NCI-H2081 treated with DMSO at 0.1 percent for 48 hours (cell line): ENCODE results near the gene GRK4.

Experiments
- DNase-seq: peaks from one replicate; lab custom pipeline; 2025; lab: John Stamatoyannopoulos, UW

Gene GRK4

DNA sequence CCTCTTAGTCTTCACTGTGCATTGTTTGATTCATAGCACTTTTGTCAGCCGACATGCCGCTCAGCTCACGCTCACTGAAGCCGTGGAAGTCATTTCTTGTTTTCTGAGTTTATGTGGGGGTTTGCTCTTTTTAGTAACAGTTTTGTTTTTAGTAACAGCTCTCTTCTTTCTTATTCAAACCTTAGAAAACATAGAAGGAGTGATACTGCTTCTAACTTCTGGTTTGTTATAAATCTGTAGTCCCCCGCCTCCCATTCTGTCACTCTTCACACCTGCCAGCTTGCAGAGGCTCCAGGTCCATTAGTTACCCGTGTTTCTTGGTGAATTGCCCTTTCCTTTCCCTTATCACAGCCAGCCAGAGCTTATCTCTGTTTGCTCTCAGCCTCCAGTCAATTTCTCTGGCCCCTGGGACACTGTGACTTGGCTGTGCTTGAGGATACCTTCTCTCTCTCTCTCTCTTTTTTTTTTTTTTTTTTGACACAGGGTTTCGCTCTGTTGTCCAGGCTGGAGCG, 50.5 kb downstream of the GRK4 start:
- no peak for DNase-seq

DNA sequence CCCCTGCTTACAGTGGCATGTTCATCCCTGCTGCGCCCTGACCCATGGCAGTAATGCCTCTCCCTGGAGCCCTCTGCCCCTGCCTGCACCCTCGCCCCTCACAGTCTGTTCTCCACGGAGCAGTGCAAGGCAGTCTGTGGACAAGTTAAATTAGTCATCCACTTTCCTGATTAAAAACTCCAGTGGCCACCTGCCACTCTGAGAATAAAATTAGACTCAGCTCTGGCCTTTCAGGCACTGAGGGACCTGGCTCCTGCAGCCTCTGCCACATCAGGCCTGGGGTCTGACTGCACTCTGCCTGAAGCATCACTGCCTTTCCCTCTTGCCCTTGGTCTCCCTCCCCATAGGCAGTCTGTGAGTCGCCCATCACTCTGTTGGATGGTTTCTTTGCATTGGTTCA, 53.6 kb downstream of the GRK4 start:
- DNase-seq, result no peak

GRCh38 chr4:3017504-3017903, 54.1 kb downstream of the GRK4 start:
- no peak for DNase-seq

- DNase-seq, result no peak
Measured at GRCh38 chr4:3019145-3019846, 55.9 kb downstream of the GRK4 start.

DNA sequence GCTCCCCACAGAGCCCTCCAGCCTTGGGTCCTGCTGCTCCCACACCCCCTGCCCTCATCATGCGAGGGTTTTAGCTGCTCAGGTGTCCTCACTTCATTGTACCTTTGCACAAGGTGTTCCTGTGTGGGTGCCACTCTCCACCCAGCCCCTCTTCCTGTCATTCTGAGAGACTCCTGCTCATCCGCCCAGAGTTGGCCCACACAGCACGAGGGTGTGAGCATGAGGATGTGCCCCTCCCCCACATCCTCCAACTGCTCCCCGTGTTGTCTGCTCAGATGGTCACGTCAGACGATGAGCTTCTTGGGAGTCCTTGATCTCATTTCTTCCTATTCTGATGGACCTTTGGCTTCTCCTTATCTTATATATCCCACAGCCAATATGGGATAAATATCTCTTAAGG, 57.8 kb downstream of the GRK4 start:
- DNase-seq, result no peak

- no peak for DNase-seq
Measured at GRCh38 chr4:3021627-3022026, 58.3 kb downstream of the GRK4 start.

- no peak for DNase-seq
Measured at GRCh38 chr4:3022112-3022511, 58.7 kb downstream of the GRK4 start.

- no peak for DNase-seq
Measured at GRCh38 chr4:3022651-3023050, 59.3 kb downstream of the GRK4 start.

- DNase-seq, result no peak
Measured at GRCh38 chr4:3025881-3026280, 62.5 kb downstream of the GRK4 start.

DNA sequence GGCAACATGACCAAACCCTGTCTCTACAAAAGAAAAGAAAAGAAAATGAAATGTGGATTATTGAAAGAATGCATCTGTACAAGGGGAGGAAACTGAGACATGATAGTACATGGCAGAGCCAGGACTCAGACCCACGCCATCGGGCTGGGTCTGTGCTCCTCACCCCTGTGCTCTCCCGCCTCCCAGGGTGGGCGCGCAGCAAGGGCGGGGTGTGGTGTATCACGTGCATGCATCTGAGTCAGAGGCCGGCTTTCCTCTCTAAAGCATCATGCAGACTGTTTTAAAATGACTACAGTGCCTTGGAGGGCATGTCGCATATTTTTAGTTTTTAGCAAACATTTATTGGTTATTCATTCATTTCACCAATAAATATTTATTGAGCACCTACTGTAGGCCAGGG, 63.2 kb downstream of the GRK4 start:
- no peak for DNase-seq

DNA sequence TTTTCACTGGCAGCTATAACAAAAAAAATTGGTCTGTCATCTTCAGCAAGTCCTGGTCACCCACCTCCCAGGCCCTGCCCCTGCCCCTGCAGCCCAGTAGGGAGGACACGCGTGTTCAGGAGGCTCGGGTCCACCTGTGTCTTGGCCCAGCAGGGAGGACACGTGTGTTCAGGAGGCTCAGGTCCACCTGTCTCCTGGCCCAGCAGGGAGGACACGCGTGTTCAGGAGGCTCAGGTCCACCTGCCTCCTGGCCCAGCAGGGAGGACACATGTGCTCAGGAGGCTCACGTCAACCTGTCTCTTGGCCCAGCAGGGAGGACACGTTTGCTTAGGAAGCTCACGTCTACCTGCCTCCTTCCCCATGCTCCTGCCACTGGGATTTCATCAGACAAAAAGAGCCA, 66.1 kb downstream of the GRK4 start:
- no peak for DNase-seq

DNA sequence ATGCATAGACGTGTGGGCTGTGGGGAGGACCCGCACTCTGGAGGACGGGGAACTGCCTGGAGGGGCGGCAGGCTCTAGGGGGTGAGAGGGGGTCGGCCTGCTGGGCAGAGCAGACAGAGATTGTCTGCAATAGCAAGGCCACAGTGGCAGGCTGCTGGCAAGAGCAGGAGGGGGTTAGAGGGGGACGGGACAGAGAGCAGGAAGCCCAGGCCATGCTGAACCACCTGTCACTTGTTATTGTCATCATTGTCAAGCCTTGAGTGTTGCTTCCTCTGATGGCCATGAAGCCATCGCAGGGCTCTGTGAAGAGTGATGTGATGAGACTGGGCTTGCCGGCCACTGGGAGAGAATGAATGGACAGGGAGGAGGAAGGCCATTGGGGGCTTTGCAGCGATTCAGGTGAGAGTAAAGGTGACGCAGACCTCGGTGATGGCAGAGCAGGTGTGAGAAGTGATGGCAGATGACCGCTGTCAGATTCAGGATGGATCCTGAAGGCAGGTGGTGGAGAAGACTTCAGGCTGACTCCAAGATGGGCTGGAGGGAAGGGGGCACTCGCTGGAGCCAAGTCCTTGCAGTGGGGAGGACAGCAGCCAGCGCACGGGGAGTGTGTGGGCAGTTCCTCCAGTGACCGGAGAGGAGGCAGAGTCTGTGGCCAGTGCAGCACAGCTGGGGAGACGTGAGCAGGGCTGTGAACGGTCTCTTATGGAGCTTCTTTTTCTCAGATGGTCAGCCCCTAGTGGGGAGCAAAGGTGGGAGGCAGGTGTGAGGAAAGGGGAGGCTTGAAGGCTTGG, 67.4 kb downstream of the GRK4 start:
- DNase-seq, result no peak

DNA sequence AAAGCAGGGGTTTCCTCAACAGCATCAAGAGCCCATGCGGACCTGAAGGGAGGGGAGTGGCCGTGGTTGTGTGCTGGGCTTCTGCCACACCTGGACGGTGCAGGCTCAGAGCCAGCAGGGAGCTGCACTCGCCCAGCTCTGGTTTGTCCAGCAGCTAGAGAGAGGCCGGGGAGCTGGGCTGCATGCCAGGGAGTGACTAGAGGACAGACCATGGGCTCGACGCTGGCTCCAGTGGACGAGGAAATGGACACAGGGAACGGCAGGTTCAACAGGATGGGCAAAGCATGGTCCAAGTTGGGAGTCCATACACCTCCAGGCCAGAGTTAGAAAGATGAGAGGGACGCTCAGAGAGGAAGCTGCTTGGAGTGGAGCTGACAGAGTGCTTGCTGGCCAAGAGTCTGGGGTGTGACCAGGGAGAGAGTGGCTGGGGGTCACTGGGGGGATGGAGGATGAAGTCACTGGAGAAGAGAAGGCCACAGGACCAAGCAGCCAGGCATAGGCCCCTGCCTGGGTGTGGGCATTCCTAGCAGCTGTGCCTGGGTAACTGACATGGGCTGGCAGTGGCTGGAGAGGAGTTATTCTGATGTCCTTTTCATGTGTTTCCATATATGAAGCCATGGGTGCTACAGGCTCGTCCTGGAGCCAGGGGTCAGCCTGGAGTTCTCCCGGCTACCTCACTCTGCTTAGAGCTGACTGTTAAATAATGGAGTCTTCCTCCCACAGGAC, 68.1 kb downstream of the GRK4 start:
- no peak for DNase-seq

DNA sequence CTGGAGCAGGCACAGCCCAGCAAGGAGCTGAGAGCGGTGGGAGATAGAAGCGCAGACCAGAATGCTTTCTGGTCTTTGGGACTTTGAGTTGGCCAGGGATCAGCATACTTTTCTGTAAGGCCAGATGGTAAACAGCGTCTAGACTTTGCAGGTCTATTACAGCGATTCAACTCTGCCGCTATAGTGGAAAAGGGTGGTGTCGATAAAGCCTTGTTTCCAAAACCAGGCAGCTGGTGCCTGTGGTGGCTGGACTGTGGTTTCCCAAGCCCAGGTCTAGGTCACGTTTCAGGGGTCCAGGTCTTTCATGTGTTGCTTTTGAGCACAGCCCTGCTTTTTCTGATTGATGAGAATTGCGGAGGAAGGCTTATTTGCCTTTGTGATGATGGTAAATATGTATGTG, 70.9 kb downstream of the GRK4 start:
- no peak for DNase-seq

GRCh38 chr4:3035249-3035648, 71.9 kb downstream of the GRK4 start:
- DNase-seq, result no peak

DNA sequence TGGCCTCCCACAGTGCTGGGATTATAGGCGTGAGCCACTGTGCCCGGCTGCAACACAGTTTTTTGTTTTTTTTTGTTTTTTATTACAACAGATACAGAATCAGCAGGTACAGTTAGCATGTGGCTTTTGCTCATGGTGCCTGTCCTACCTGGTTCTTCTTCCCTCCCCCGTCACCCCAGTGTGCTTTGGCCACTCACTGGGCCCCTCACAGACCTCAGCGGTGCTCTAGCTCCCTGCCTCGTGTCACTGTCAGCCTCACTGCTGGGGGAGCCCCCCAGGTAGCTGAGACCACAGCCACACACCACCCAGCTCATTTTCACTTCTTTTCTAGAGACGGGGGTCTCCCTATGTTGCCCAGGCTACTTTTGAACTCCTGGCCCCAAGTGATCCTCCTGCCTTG, 72.3 kb downstream of the GRK4 start:
- DNase-seq, result no peak

GRCh38 chr4:3036131-3036952, 73.0 kb downstream of the GRK4 start:
- no peak for DNase-seq

DNA sequence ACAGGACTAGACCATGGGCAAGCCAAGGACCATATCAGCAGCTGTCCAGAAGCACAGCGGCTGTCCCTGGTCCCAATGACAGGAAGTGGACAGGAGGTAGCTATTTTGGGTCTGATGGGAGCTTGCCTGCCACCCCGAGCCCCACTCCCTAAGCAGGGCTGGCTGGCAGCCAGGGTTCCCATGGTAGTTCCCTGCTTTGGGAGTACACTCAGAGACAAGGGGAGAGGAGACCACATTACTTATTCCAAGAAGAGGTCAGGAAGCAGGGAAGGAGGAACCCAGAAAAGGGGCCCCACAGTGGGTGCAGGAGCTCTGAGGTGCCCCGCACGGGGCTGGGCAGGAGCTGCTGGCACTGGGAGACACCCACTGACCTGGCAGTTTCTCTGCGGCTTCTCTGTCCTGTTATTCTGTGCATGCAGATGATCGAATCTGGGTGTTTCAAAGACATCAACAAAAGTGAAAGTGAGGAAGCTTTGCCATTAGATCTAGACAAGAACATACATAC, 74.6 kb downstream of the GRK4 start:
- DNase-seq, result no peak

DNA sequence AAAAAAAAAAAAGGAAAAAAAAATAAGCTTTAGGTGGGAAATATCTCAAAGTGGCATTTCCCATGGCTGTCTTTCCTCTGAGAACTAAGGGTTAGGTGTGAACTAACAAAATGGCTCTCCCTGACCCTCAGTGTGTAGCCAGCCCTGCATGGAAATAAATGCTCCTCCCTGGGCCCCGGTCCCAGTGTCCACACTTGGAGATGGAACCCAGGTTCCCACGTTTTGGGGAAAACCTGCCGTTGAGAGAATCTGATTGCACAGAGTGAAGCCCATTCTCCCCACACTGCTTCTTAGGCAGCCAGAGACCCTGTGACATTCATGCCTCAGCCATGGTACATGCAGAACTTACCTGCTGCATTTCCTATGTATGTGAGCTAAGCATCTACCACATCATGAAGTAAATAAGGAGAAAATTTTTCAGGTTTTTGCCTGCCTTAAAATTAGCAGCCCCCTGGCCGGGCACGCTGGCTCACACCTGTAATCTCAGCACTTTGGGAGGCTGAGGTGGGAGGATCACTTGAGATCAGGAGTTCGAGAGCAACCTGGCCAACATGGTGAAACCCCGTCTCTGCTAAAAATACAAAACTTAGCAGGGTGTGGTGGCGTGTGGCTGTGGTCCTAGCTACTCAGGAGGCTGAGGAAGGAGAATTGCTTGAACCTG, 76.5 kb downstream of the GRK4 start:
- DNase-seq, result no peak

GRCh38 chr4:3040452-3041191, 77.3 kb downstream of the GRK4 start:
- no peak for DNase-seq
